GM23248 (cell line): Measurements from ENCODE around the gene NRG4. TPM values are rescaled to one million over a fixed set of nuclear protein-coding genes. Genes with fewer than 3 reads are reported as not detected.
A peak's percentile ranks its signal among the peaks of the same experiment; 100 is the strongest.

Experiments
- DNase-seq: peaks from one replicate; pipeline ENCODE4 v3.0.0-alpha.2; 2015
- H2AFZ ChIP-seq: fragments of 200-600 bp; sonication (generic); 2 replicates; pipeline ENCODE4 v1.6.1; 2016; ENCODE audit warnings: antibody characterized with exemption
- H3F3A ChIP-seq: fragments of 200-600 bp; sonication (generic); 2 replicates; pipeline ENCODE4 v1.6.1; 2016; ENCODE audit warnings: mild to moderate bottlenecking, antibody characterized with exemption, mixed run types; ENCODE audit not compliant: insufficient read depth
- H3K27ac ChIP-seq: fragments of 200-600 bp; sonication (generic); 2 replicates; pipeline ENCODE4 v1.5.1; 2016; ENCODE audit warnings: mild to moderate bottlenecking
- H3K27me3 ChIP-seq: fragments of 200-600 bp; sonication (generic); replicated peaks from 2 replicates; pipeline ENCODE4 v1.6.1; 2016; ENCODE audit warnings: mild to moderate bottlenecking; ENCODE audit not compliant: insufficient read depth
- H3K36me3 ChIP-seq: fragments of 200-600 bp; sonication (generic); 2 replicates; pipeline ENCODE4 v1.6.1; 2016; ENCODE audit warnings: low read depth, mild to moderate bottlenecking
- H3K4me1 ChIP-seq: fragments of 200-600 bp; sonication (generic); 2 replicates; pipeline ENCODE4 v1.6.1; 2016; ENCODE audit warnings: mild to moderate bottlenecking; ENCODE audit not compliant: insufficient read depth
- H3K4me2 ChIP-seq: fragments of 200-600 bp; sonication (generic); one replicate; pipeline ENCODE4 v1.6.1; 2016; ENCODE audit warnings: mild to moderate bottlenecking; ENCODE audit not compliant: unreplicated experiment
- H3K4me3 ChIP-seq: fragments of 200-600 bp; sonication (generic); 2 replicates; pipeline ENCODE4 v1.5.1; 2016; ENCODE audit warnings: mild to moderate bottlenecking
- H3K79me2 ChIP-seq: fragments of 200-600 bp; sonication (generic); 2 replicates; pipeline ENCODE4 v1.6.1; 2016; ENCODE audit warnings: mild to moderate bottlenecking; ENCODE audit not compliant: insufficient read depth
- H3K9ac ChIP-seq: fragments of 200-600 bp; sonication (generic); 2 replicates; pipeline ENCODE4 v1.6.1; 2016; ENCODE audit warnings: mild to moderate bottlenecking
- H3K9me2 ChIP-seq: fragments of 200-600 bp; sonication (generic); 2 replicates; pipeline ENCODE4 v1.6.1; 2016; ENCODE audit warnings: mixed run types, mild to moderate bottlenecking, moderate library complexity; ENCODE audit not compliant: insufficient read depth
- H3K9me3 ChIP-seq: fragments of 200-600 bp; sonication (generic); one replicate; pipeline ENCODE4 v1.6.1; 2017; ENCODE audit warnings: low read depth
- H4K20me1 ChIP-seq: fragments of 200-600 bp; sonication (generic); 2 replicates; pipeline ENCODE4 v1.6.0; 2016; ENCODE audit not compliant: insufficient read depth
- EZH2 ChIP-seq: fragments of 200-600 bp; sonication (generic); IDR thresholded peaks from 2 replicates; pipeline ENCODE4 v1.6.1; 2018; ENCODE audit warnings: antibody characterized with exemption, mild to moderate bottlenecking; ENCODE audit not compliant: insufficient read depth, poor library complexity, severe bottlenecking
- EZH2phosphoT487 ChIP-seq: fragments of 200-600 bp; sonication (generic); IDR thresholded peaks from 2 replicates; pipeline ENCODE4 v1.6.1; 2018; ENCODE audit warnings: antibody characterized with exemption, moderate library complexity, mild to moderate bottlenecking, low read depth; ENCODE audit not compliant: insufficient read depth
- WGBS, 2 experiments: methylation state at CpG; one replicate each; pipeline ENCODE4 v1.1.6; 2015 to 2017; ENCODE audit warnings: low lambda C conversion rate in 2 of 2, low coverage in 1 of 2; ENCODE audit errors: missing lambda C conversion rate in 2 of 2; 5-methylcytosine and 5-hydroxymethylcytosine counted together
- in situ Hi-C: fragments of 300-500 bp; cut with MboI; formaldehyde crosslinking; loops from 2 replicates; pipeline ENCODE4 v1.15.0; 2020
- polyA plus RNA-seq: library from polyadenylated mRNA; unstranded; fragments of >200 nt; fragmentation: Nextera tagmentation; extraction: Ambion mirVana; gene quantifications from 2 replicates; pipeline ENCODE4 v1.2.1, GENCODE V29; 2016
- total RNA-seq: library from RNA; depleted of rRNA; stranded (reverse); fragments of >200 nt; shearing (Covaris generic); gene quantifications from 2 replicates; pipeline ENCODE4 v1.2.3, GENCODE V29; 2014

The NRG4 gene
- total and polyA plus RNA-seq, 2 experiments from 2014 or later, result 0.11 TPM; not detected in 1

- no peaks in the 10 kb centered on the region for H3K9me3 ChIP-seq
- WGBS, 2 experiments, result 91 to 98% methylated on average over 4 of the region's 4 CpGs
Measured at GRCh38 chr15:75927601-75928000, 84.6 kb downstream of the NRG4 start.

GRCh38 chr15:75926931-75927330 lies 85.3 kb downstream of the NRG4 start:
- Histone ChIP-seq H3K9me2 (no peaks in the 10 kb centered on the region), H2AFZ (no peak overlapping the region), H3K4me1 (peaks cover 8% of the 10 kb centered on the region), H3K27ac (no peak overlapping the region), H3F3A (no peaks in the 10 kb centered on the region), H3K4me2 (no peak overlapping the region), H3K9me3 (no peaks in the 10 kb centered on the region), H3K36me3 (peaks cover 12% of the 10 kb centered on the region), H3K27me3 (no peaks in the 10 kb centered on the region), H3K79me2 (peaks cover 58% of the 10 kb centered on the region), H3K9ac (no peak overlapping the region), H3K4me3 (no peak overlapping the region), H4K20me1 (no peaks in the 10 kb centered on the region)
- TF ChIP-seq EZH2phosphoT487, result no peak
- TF ChIP-seq EZH2, result no peak
- in situ Hi-C loops, result no loop called here
- no peak for DNase-seq
- WGBS, 2 experiments, result 85% methylated on average over 3 of the region's 3 CpGs

More at GRCh38 chr15:75927601-75928000, 84.6 kb downstream of the NRG4 start:
- Histone ChIP-seq H3K9me2 (no peaks in the 10 kb centered on the region), H4K20me1 (no peaks in the 10 kb centered on the region), H3K27ac (no peak overlapping the region), H3K4me3 (no peak overlapping the region), H2AFZ (no peak overlapping the region), H3K4me1 (peaks cover 2% of the 10 kb centered on the region; the same call in 1 of the 2 replicates), H3K79me2 (peaks cover 51% of the 10 kb centered on the region), H3K27me3 (no peaks in the 10 kb centered on the region), H3F3A (no peaks in the 10 kb centered on the region), H3K4me2 (no peak overlapping the region), H3K9ac (no peak overlapping the region), H3K36me3 (peaks cover 15% of the 10 kb centered on the region)
- no peak for TF ChIP-seq EZH2phosphoT487
- in situ Hi-C loops, result no loop called here
- no peak for DNase-seq

GRCh38 chr15:75925440-75925839 lies 86.8 kb downstream of the NRG4 start:
- in situ Hi-C loops, result no loop called here
- Histone ChIP-seq H3K4me3 (no peak overlapping the region), H3K9me3 (no peaks in the 10 kb centered on the region), H3K27ac (no peak overlapping the region), H3K4me2 (no peak overlapping the region), H2AFZ (no peak overlapping the region), H3K4me1 (peaks cover 8% of the 10 kb centered on the region), H3K36me3 (peaks cover 7% of the 10 kb centered on the region), H4K20me1 (no peaks in the 10 kb centered on the region), H3K9me2 (no peaks in the 10 kb centered on the region), H3K79me2 (peaks cover 58% of the 10 kb centered on the region), H3K9ac (no peak overlapping the region), H3F3A (no peaks in the 10 kb centered on the region), H3K27me3 (no peaks in the 10 kb centered on the region)
- no peak for DNase-seq
- TF ChIP-seq EZH2phosphoT487, result no peak
- no peak for TF ChIP-seq EZH2
- WGBS, 2 experiments, result 93 to 100% methylated on average over 2 of the region's 2 CpGs

- Histone ChIP-seq H3K4me1 (peaks cover 8% of the 10 kb centered on the region), H4K20me1 (no peaks in the 10 kb centered on the region), H3K9me2 (no peaks in the 10 kb centered on the region), H3K36me3 (no peaks in the 10 kb centered on the region; the same call in 1 of the 2 replicates), H3K4me2 (no peak overlapping the region), H3K79me2 (peaks cover 67% of the 10 kb centered on the region), H3K4me3 (no peak overlapping the region), H3K27me3 (no peaks in the 10 kb centered on the region), H3F3A (no peaks in the 10 kb centered on the region), H3K9ac (no peak overlapping the region), H2AFZ (no peak overlapping the region), H3K9me3 (no peaks in the 10 kb centered on the region), H3K27ac (no peak overlapping the region)
- 100% methylated on average over 1 of the region's 1 CpG for WGBS, 2 experiments
- DNase-seq, result peak; percentile 15
- TF ChIP-seq EZH2phosphoT487, result no peak
- no peak for TF ChIP-seq EZH2
- in situ Hi-C loops, result no loop called here
Measured at GRCh38 chr15:75924576-75924975, 87.6 kb downstream of the NRG4 start.

GRCh38 chr15:75923756-75924155 lies 88.5 kb downstream of the NRG4 start:
- peaks cover 8% of the 10 kb centered on the region for H3K4me1 ChIP-seq
- in situ Hi-C loops, result no loop called here
- H4K20me1 ChIP-seq, result no peaks in the 10 kb centered on the region
- H3F3A ChIP-seq, result no peaks in the 10 kb centered on the region
- H3K27me3 ChIP-seq, result no peaks in the 10 kb centered on the region
- DNase-seq, result no peak
- no peak overlapping the region for H3K9ac ChIP-seq
- H3K79me2 ChIP-seq, result peaks cover 69% of the 10 kb centered on the region
- H3K9me3 ChIP-seq, result no peaks in the 10 kb centered on the region
- no peak overlapping the region for H2AFZ ChIP-seq
- no peak overlapping the region for H3K4me2 ChIP-seq
- WGBS, 2 experiments, result 98 to 100% methylated on average over 4 of the region's 4 CpGs
- no peaks in the 10 kb centered on the region; the same call in 1 of the 2 replicates for H3K36me3 ChIP-seq
- no peaks in the 10 kb centered on the region for H3K9me2 ChIP-seq
- H3K27ac ChIP-seq, result no peak overlapping the region
- no peak for TF ChIP-seq EZH2
- no peak for TF ChIP-seq EZH2phosphoT487
- H3K4me3 ChIP-seq, result no peak overlapping the region
